HL-60 (cell line): Measurements from ENCODE around the gene WDR91.
"Not testable (repeated sequence)": the region's sequence is repeated elsewhere in the genome, so short reads cannot be mapped to it uniquely, and the experiment has no call there.

Experiments used
- DNase-seq, 2 experiments: peaks; one replicate each; pipeline ENCODE4 v3.0.0-alpha.2; 2010 to 2020; ENCODE audit warnings: low read depth in 1 of 2, low spot score in 1 of 2
- H3K27ac ChIP-seq: fragments of 250-450 bp; sonication (Bioruptor Pico); replicated peaks from 2 replicates; pipeline ENCODE4 v1.5.1; 2020; ENCODE audit warnings: mild to moderate bottlenecking, moderate library complexity
- H3K27me3 ChIP-seq: fragments of 250-450 bp; sonication (Bioruptor Pico); 2 replicates; pipeline ENCODE4 v1.5.1; 2021; ENCODE audit warnings: mild to moderate bottlenecking, moderate library complexity; ENCODE audit not compliant: insufficient read depth, poor library complexity, severe bottlenecking
- H3K4me3 ChIP-seq: replicated peaks from 2 replicates; pipeline ENCODE4 v1.5.1; 2011; ENCODE audit warnings: mild to moderate bottlenecking, control low read depth, low read length; ENCODE audit not compliant: insufficient read depth
- CTCF ChIP-seq: IDR thresholded peaks from one replicate; pipeline ENCODE4 v1.5.1; 2011; ENCODE audit warnings: low read length, control low read depth, inconsistent platforms; ENCODE audit not compliant: insufficient read depth
- GABPA ChIP-seq: IDR thresholded peaks from 2 replicates; pipeline ENCODE4 v1.6.1; 2012; ENCODE audit warnings: low read depth
- POLR2AphosphoS5 ChIP-seq: IDR thresholded peaks from 2 replicates; pipeline ENCODE4 v1.6.1; 2012; ENCODE audit warnings: low read depth
- REST ChIP-seq: IDR thresholded peaks from 2 replicates; pipeline ENCODE4 v1.6.1; 2012; ENCODE audit warnings: low read depth; ENCODE audit not compliant: insufficient replicate concordance
- SPI1 ChIP-seq: IDR thresholded peaks from 2 replicates; pipeline ENCODE4 v1.6.1; 2012; ENCODE audit warnings: low read depth, mild to moderate bottlenecking, borderline replicate concordance

Gene WDR91

GRCh38 chr7:135215698-135216097 is 4.4 kb upstream of the WDR91 start:
- TF ChIP-seq CTCF = no peak
- no peak for TF ChIP-seq POLR2AphosphoS5
- Histone ChIP-seq H3K4me3 (no peak overlapping the region), H3K27me3 (no peaks in the 10 kb centered on the region), H3K27ac (no peak overlapping the region)
- DNase-seq = no peak

- DNase-seq = no peak
- TF ChIP-seq POLR2AphosphoS5 (no peak), CTCF (no peak), GABPA (no peak), REST (no peak), SPI1 (no peak)
- no peak overlapping the region for H3K27ac ChIP-seq
- H3K4me3 ChIP-seq = no peak overlapping the region
- H3K27me3 ChIP-seq = no peaks in the 10 kb centered on the region
Observed at GRCh38 chr7:135215180-135215579, 3.9 kb upstream of the WDR91 start.

GRCh38 chr7:135213831-135214230 is 2.5 kb upstream of the WDR91 start:
- Histone ChIP-seq H3K27me3 (no peaks in the 10 kb centered on the region), H3K27ac (no peak overlapping the region), H3K4me3 (no peak overlapping the region)
- TF ChIP-seq GABPA (no peak), CTCF (no peak), SPI1 (no peak)
- DNase-seq = no peak

GRCh38 chr7:135211946-135212685 is 790 bp upstream of the WDR91 start:
- H3K27me3 ChIP-seq, DNase-seq: not testable (repeated sequence)
- peak overlapping the region; percentile 30; the same call in 1 of the 2 replicates for H3K27ac ChIP-seq
- H3K4me3 ChIP-seq = peak overlapping the region; percentile 63

- TF ChIP-seq REST = no peak
- TF ChIP-seq SPI1 = no peak
- H3K27ac ChIP-seq = peak overlapping the region; percentile 62
- DNase-seq = no peak
- H3K27me3 ChIP-seq = no peaks in the 10 kb centered on the region
- peak overlapping the region; percentile 63 for H3K4me3 ChIP-seq
Observed at GRCh38 chr7:135210888-135211178, 493 bp downstream of the WDR91 start.
